KOPT-K1 (cell line): ENCODE results near the gene LCORL.
"Not testable (repeated sequence)": the region's sequence is repeated elsewhere in the genome, so short reads cannot be mapped to it uniquely, and the experiment has no call there.

Experiments used
- H3K27ac ChIP-seq: fragments of 200-600 bp; sonication (generic); 2 replicates; pipeline ENCODE4 v1.5.1; 2016; ENCODE audit warnings: antibody characterized with exemption, mild to moderate bottlenecking, low read depth, low read length; ENCODE audit not compliant: poor library complexity, severe bottlenecking
- H3K36me3 ChIP-seq: fragments of 200-600 bp; sonication (generic); 2 replicates; pipeline ENCODE4 v1.5.1; 2017; ENCODE audit warnings: antibody characterized with exemption, mild to moderate bottlenecking, low read length, moderate library complexity; ENCODE audit not compliant: insufficient read depth
- H3K9me3 ChIP-seq: fragments of 200-600 bp; sonication (generic); 2 replicates; pipeline ENCODE4 v1.5.1; 2017; ENCODE audit warnings: antibody characterized with exemption, low read length, mild to moderate bottlenecking; ENCODE audit not compliant: insufficient read depth, poor library complexity, severe bottlenecking

The LCORL gene

GRCh38 chr4:18034099-18034498, 12.5 kb upstream of the LCORL start:
- H3K9me3 ChIP-seq: no peaks in the 10 kb centered on the region
- H3K27ac ChIP-seq: no peak overlapping the region
- no peaks in the 10 kb centered on the region for H3K36me3 ChIP-seq

GRCh38 chr4:18033111-18034085, 11.8 kb upstream of the LCORL start:
- no peaks in the 10 kb centered on the region for H3K9me3 ChIP-seq
- no peaks in the 10 kb centered on the region for H3K36me3 ChIP-seq
- H3K27ac ChIP-seq: no peak overlapping the region

GRCh38 chr4:18025288-18025687, 3.7 kb upstream of the LCORL start:
- no peaks in the 10 kb centered on the region for H3K36me3 ChIP-seq
- no peaks in the 10 kb centered on the region for H3K9me3 ChIP-seq
- H3K27ac ChIP-seq: no peak overlapping the region

GRCh38 chr4:18022572-18023050, 1.1 kb upstream of the LCORL start:
- no peak overlapping the region for H3K27ac ChIP-seq
- H3K9me3 ChIP-seq: no peaks in the 10 kb centered on the region
- H3K36me3 ChIP-seq: no peaks in the 10 kb centered on the region

- no peaks in the 10 kb centered on the region for H3K36me3 ChIP-seq
- no peaks in the 10 kb centered on the region for H3K9me3 ChIP-seq
- H3K27ac ChIP-seq: peak overlapping the region; percentile 80
These were observed 160 bp downstream of the LCORL start for GRCh38 chr4:18021470-18021719.

- no peaks in the 10 kb centered on the region for H3K36me3 ChIP-seq
- H3K27ac ChIP-seq: peak overlapping the region; percentile 80
- no peaks in the 10 kb centered on the region for H3K9me3 ChIP-seq
These were observed 685 bp downstream of the LCORL start for GRCh38 chr4:18020671-18021469.

GRCh38 chr4:18020145-18020670, 1.3 kb downstream of the LCORL start:
- Histone ChIP-seq H3K36me3 (no peaks in the 10 kb centered on the region), H3K9me3 (no peaks in the 10 kb centered on the region), H3K27ac (peak overlapping the region; percentile 80)

GRCh38 chr4:18014269-18014668, 7.3 kb downstream of the LCORL start:
- H3K9me3 ChIP-seq: no peaks in the 10 kb centered on the region
- no peaks in the 10 kb centered on the region for H3K36me3 ChIP-seq
- H3K27ac ChIP-seq: no peak overlapping the region

- Histone ChIP-seq H3K9me3 (no peaks in the 10 kb centered on the region), H3K27ac (no peak overlapping the region), H3K36me3 (no peaks in the 10 kb centered on the region)
These were observed 8.6 kb downstream of the LCORL start for GRCh38 chr4:18012807-18013462.

GRCh38 chr4:18012134-18012806, 9.3 kb downstream of the LCORL start:
- Histone ChIP-seq H3K27ac (no peak overlapping the region), H3K36me3 (no peaks in the 10 kb centered on the region), H3K9me3 (peaks cover 6% of the 10 kb centered on the region)

GRCh38 chr4:18007625-18008024, 13.9 kb downstream of the LCORL start:
- Histone ChIP-seq H3K9me3 (peaks cover 40% of the 10 kb centered on the region), H3K27ac (no peak overlapping the region), H3K36me3 (peaks cover 20% of the 10 kb centered on the region; the same call in 1 of the 2 replicates)

- Histone ChIP-seq H3K9me3 (peaks cover 40% of the 10 kb centered on the region), H3K36me3 (peaks cover 20% of the 10 kb centered on the region; the same call in 1 of the 2 replicates)
- H3K27ac ChIP-seq: not testable (repeated sequence)
These were observed 15.1 kb downstream of the LCORL start for GRCh38 chr4:18006432-18006831.

GRCh38 chr4:17997129-17997528, 24.4 kb downstream of the LCORL start:
- Histone ChIP-seq H3K27ac (no peak overlapping the region), H3K9me3 (peaks cover 8% of the 10 kb centered on the region), H3K36me3 (no peaks in the 10 kb centered on the region)

- Histone ChIP-seq H3K36me3 (no peaks in the 10 kb centered on the region), H3K9me3 (peaks cover 6% of the 10 kb centered on the region), H3K27ac (no peak overlapping the region)
These were observed 26.4 kb downstream of the LCORL start for GRCh38 chr4:17995165-17995564.
